HL-60 (cell line): ENCODE data around the gene ADAMTS8.

Experiments
- DNase-seq, 2 experiments: peaks; one replicate each; pipeline ENCODE4 v3.0.0-alpha.2; 2010 to 2020; ENCODE audit warnings: low read depth in 1 of 2, low spot score in 1 of 2
- H3K27ac ChIP-seq: fragments of 250-450 bp; sonication (Bioruptor Pico); replicated peaks from 2 replicates; pipeline ENCODE4 v1.5.1; 2020; ENCODE audit warnings: mild to moderate bottlenecking, moderate library complexity
- H3K27me3 ChIP-seq: fragments of 250-450 bp; sonication (Bioruptor Pico); 2 replicates; pipeline ENCODE4 v1.5.1; 2021; ENCODE audit warnings: mild to moderate bottlenecking, moderate library complexity; ENCODE audit not compliant: insufficient read depth, poor library complexity, severe bottlenecking
- H3K4me3 ChIP-seq: replicated peaks from 2 replicates; pipeline ENCODE4 v1.5.1; 2011; ENCODE audit warnings: mild to moderate bottlenecking, control low read depth, low read length; ENCODE audit not compliant: insufficient read depth
- GABPA ChIP-seq: IDR thresholded peaks from 2 replicates; pipeline ENCODE4 v1.6.1; 2012; ENCODE audit warnings: low read depth
- POLR2AphosphoS5 ChIP-seq: IDR thresholded peaks from 2 replicates; pipeline ENCODE4 v1.6.1; 2012; ENCODE audit warnings: low read depth
- SPI1 ChIP-seq: IDR thresholded peaks from 2 replicates; pipeline ENCODE4 v1.6.1; 2012; ENCODE audit warnings: low read depth, mild to moderate bottlenecking, borderline replicate concordance
- TF ChIP-seq, protein P1 (sequence below): IDR thresholded peaks from one replicate; pipeline ENCODE4 v1.5.1; 2011; ENCODE audit warnings: low read length, control low read depth, inconsistent platforms; ENCODE audit not compliant: insufficient read depth
- TF ChIP-seq, protein P2 (sequence below): IDR thresholded peaks from 2 replicates; pipeline ENCODE4 v1.6.1; 2012; ENCODE audit warnings: low read depth; ENCODE audit not compliant: insufficient replicate concordance

The ADAMTS8 gene

DNA sequence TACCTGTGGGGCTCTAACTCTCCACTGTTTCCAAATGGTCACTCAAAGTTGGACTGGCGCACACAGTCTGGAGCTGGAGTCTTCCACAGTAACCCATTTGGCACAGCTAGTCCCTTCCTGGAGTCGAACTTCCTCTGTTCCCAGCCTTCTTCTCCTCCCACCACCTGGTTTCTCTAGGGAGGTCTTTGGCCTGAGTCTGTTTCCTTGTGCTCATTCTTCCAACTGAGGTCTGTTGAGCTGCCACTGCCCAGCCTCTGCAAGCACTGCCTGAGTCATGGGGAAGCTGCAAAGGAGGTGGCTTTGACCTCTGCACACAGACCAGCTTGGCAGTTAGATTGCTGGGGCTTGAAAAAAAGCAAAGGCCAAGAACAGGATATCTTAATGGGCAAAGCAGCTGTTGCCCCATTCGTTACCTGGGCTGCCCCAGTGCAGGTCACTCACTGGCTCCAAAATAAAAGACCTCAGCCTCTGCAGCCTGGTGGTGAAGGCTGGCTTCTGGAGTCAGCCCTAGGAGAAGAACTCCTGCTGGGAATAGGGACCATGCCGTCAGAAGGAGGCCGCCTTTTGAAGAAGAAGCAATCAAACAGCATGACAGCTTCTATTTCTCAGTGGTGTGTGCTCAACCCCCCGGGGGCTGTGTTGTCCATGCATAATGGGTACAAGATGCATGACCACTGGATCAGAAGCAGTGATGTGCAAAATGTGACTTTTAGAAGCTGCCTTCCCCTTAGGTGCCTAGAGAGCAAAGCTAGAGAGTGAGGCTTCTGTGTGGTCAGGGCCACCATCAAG lies 23.0 kb upstream of the ADAMTS8 start:
- no peak for DNase-seq
- H3K4me3 ChIP-seq = no peak overlapping the region
- TF ChIP-seq, protein P1, sequence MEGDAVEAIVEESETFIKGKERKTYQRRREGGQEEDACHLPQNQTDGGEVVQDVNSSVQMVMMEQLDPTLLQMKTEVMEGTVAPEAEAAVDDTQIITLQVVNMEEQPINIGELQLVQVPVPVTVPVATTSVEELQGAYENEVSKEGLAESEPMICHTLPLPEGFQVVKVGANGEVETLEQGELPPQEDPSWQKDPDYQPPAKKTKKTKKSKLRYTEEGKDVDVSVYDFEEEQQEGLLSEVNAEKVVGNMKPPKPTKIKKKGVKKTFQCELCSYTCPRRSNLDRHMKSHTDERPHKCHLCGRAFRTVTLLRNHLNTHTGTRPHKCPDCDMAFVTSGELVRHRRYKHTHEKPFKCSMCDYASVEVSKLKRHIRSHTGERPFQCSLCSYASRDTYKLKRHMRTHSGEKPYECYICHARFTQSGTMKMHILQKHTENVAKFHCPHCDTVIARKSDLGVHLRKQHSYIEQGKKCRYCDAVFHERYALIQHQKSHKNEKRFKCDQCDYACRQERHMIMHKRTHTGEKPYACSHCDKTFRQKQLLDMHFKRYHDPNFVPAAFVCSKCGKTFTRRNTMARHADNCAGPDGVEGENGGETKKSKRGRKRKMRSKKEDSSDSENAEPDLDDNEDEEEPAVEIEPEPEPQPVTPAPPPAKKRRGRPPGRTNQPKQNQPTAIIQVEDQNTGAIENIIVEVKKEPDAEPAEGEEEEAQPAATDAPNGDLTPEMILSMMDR = no peak
- TF ChIP-seq GABPA (no peak), POLR2AphosphoS5 (no peak), SPI1 (no peak)
- TF ChIP-seq, protein P2, sequence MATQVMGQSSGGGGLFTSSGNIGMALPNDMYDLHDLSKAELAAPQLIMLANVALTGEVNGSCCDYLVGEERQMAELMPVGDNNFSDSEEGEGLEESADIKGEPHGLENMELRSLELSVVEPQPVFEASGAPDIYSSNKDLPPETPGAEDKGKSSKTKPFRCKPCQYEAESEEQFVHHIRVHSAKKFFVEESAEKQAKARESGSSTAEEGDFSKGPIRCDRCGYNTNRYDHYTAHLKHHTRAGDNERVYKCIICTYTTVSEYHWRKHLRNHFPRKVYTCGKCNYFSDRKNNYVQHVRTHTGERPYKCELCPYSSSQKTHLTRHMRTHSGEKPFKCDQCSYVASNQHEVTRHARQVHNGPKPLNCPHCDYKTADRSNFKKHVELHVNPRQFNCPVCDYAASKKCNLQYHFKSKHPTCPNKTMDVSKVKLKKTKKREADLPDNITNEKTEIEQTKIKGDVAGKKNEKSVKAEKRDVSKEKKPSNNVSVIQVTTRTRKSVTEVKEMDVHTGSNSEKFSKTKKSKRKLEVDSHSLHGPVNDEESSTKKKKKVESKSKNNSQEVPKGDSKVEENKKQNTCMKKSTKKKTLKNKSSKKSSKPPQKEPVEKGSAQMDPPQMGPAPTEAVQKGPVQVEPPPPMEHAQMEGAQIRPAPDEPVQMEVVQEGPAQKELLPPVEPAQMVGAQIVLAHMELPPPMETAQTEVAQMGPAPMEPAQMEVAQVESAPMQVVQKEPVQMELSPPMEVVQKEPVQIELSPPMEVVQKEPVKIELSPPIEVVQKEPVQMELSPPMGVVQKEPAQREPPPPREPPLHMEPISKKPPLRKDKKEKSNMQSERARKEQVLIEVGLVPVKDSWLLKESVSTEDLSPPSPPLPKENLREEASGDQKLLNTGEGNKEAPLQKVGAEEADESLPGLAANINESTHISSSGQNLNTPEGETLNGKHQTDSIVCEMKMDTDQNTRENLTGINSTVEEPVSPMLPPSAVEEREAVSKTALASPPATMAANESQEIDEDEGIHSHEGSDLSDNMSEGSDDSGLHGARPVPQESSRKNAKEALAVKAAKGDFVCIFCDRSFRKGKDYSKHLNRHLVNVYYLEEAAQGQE = no peak
- H3K27me3 ChIP-seq = peaks cover 42% of the 10 kb centered on the region
- no peak overlapping the region for H3K27ac ChIP-seq

DNA sequence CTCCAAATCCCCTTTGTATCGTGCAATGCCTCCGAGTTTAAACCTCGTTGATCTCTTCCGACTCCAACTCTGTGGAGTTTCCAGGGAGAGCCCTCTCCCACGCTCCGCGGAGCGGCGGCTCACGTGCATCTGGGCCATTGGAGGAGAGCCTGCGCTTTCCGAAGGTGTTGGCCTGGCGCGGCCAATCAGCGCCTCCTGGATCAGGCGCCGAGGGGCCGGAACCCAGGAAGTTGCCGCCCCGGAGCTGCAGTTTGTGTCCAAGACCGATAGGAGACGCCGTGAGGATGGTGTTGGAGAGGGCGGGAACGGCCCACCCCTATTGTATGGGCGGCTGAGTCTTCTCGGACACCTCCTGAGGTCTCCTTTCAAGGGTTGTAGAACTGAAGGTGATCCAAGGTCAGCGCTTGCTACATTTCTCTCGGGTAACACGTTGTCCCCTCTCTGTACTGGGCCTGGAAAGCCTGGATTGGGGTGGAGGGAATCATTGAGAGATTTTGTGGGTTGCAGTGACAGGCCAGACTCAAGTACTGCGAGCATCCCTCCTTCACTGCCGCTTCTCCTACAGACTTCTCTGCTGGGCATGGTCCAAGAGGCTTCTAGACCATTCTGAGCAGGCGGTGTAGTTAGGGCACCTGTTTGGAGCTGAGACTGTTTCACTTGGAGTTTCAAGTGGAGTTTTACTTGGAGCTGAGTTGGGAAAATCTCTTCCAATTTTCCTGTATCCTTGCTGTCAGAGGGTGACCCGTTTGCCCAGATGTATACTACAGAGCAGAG lies 21.8 kb upstream of the ADAMTS8 start:
- DNase-seq = no peak
- no peak overlapping the region for H3K4me3 ChIP-seq
- TF ChIP-seq POLR2AphosphoS5 (no peak), SPI1 (no peak), GABPA (no peak)
- TF ChIP-seq, protein P1 = no peak
- H3K27me3 ChIP-seq = peaks cover 46% of the 10 kb centered on the region
- no peak overlapping the region for H3K27ac ChIP-seq

DNA sequence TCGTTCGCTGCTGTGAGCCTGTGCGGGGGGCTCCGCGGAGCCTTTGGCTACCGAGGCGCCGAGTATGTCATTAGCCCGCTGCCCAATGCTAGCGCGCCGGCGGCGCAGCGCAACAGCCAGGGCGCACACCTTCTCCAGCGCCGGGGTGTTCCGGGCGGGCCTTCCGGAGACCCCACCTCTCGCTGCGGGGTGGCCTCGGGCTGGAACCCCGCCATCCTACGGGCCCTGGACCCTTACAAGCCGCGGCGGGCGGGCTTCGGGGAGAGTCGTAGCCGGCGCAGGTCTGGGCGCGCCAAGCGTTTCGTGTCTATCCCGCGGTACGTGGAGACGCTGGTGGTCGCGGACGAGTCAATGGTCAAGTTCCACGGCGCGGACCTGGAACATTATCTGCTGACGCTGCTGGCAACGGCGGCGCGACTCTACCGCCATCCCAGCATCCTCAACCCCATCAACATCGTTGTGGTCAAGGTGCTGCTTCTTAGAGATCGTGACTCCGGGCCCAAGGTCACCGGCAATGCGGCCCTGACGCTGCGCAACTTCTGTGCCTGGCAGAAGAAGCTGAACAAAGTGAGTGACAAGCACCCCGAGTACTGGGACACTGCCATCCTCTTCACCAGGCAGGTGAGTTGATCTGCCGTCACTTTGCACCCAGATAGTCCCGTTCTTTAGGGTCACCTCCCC lies 21.0 kb upstream of the ADAMTS8 start:
- no peak overlapping the region for H3K27ac ChIP-seq
- no peak overlapping the region for H3K4me3 ChIP-seq
- no peak for DNase-seq
- TF ChIP-seq, protein P1 = no peak
- TF ChIP-seq GABPA (no peak), POLR2AphosphoS5 (no peak), SPI1 (no peak)
- TF ChIP-seq, protein P2 = no peak
- peaks cover 46% of the 10 kb centered on the region for H3K27me3 ChIP-seq
